Measurements from ENCODE around the gene TCTN1. TPM values are rescaled to one million over a fixed set of nuclear protein-coding genes. Genes with fewer than 3 reads are reported as not detected.

Gene TCTN1
- total RNA-seq, 2 experiments from 2014 or later: 11.8 to 13.4 TPM

DNA sequence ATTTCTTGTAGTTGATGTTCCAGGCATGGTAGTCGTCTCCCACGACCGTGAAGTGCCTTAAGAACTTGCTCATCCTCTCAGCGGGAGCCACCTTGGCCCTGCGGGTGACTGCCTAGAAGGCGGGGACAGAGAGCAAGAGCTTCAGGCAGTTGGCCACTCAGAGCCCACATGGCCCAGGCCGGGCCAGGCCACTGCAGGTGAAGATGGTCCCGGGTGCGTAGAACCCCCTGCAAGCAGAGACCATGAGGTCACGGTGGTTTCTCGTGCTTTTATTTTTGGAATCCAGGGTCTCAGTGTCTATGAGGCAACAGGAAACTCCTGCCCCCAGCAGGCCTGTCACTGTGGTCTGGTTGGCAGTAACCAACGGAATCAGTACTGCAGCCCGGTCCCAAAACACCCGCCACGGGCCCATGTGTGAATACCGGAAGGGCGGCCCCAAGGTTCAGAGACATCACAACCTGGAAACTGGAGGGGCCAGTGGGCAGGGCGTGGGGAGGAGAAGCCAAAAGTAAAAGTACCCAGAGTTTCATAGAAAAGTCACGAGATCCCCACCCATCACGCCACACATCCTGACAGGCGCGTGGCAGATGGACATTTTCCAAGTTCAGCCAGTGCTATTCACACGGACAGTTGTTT is 47.5 kb downstream of the TCTN1 start:
- ChIA-PET POLR2A (no interaction called here), CTCF (interaction anchor here (0.6 kb wide), 1 partner anchor 48 kb away, joined by 3 read pairs; no protein-coding TSS in a partner anchor)

GRCh38 chr12:110666892-110667291 is 53.0 kb downstream of the TCTN1 start:
- POLR2A ChIA-PET: no interaction called here

GRCh38 chr12:110667671-110668070 is 53.7 kb downstream of the TCTN1 start:
- ChIA-PET CTCF (no interaction called here), POLR2A (no interaction called here)

More at GRCh38 chr12:110666892-110667291, 53.0 kb downstream of the TCTN1 start:
- CTCF ChIA-PET: no interaction called here

GRCh38 chr12:110668480-110669192 is 54.7 kb downstream of the TCTN1 start:
- ChIA-PET CTCF (no interaction called here), POLR2A (interaction anchor here (0.7 kb wide), 1 partner anchor 371 kb away, joined by 3 read pairs; no protein-coding TSS in a partner anchor)

GRCh38 chr12:110669193-110669502 is 55.2 kb downstream of the TCTN1 start:
- ChIA-PET CTCF (no interaction called here), POLR2A (no interaction called here)

GRCh38 chr12:110670161-110670701 is 56.3 kb downstream of the TCTN1 start:
- ChIA-PET CTCF (no interaction called here), POLR2A (no interaction called here)

- POLR2A ChIA-PET: no interaction called here
- CTCF ChIA-PET: no interaction called here
These were observed 62.2 kb downstream of the TCTN1 start for GRCh38 chr12:110676171-110676570.

- ChIA-PET POLR2A (interaction anchor here (0.7 kb wide), 1 partner anchor 12 kb away, joined by 3 read pairs; no protein-coding TSS in a partner anchor), CTCF (interaction anchor here (0.6 to 1.2 kb wide), 3 partner anchors 18 to 897 kb away, joined by 3 to 4 read pairs (median 4); no protein-coding TSS in a partner anchor)
These were observed 63.4 kb downstream of the TCTN1 start for GRCh38 chr12:110677206-110677911.

- ChIA-PET CTCF (interaction anchor here (0.7 to 1.2 kb wide), 2 partner anchors 18 to 149 kb away, joined by 3 to 4 read pairs; no protein-coding TSS in a partner anchor), POLR2A (no interaction called here)
These were observed 64.1 kb downstream of the TCTN1 start for GRCh38 chr12:110677982-110678381.

- ChIA-PET CTCF (interaction anchor here (0.7 kb wide), 1 partner anchor 213 kb away, joined by 4 read pairs; no protein-coding TSS in a partner anchor), POLR2A (no interaction called here)
These were observed 65.3 kb downstream of the TCTN1 start for GRCh38 chr12:110679201-110679600.

DNA sequence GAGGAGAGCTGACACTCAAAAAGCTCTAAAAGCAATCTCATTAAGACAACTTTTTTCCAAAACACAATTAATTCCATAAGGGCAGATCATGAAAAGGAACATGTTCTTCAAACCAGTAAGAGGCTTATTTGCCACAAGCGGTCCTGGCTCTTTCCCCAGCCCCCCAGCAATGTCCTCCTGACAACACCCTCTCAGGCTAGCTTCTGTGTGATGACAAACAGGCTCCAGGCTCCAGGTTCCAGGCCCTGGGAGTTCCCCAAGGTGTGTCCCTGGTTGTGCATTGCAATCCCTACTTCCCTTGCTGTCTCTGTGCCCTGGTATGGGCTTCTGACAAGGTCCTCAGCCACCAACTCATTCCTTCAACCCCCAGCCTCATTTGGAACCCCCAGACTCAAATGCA is 66.1 kb downstream of the TCTN1 start:
- CTCF ChIA-PET: no interaction called here
- POLR2A ChIA-PET: no interaction called here

DNA sequence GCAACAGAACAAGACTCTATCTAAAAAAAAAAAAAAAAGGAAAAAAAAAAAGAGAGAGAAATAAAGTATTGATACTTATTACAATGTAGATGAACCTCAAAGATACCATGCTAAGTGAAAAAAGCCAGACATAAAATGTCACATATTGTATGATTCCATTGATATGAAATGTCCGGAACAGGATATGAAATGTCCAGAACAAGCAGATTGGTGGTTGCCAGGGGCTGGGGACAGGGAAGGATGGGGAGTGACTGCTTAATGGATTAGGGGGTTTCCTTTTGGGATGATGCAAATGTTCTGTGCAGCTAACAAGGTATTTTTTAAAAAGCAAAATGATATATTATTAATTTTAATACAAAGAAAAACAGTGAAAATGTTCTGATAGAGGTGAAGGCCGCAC is 70.0 kb downstream of the TCTN1 start:
- POLR2A ChIA-PET: no interaction called here
- CTCF ChIA-PET: interaction anchor here (0.7 kb wide), 1 partner anchor 616 kb away, joined by 3 read pairs; no protein-coding TSS in a partner anchor

GRCh38 chr12:110684312-110684836 is 70.4 kb downstream of the TCTN1 start:
- ChIA-PET CTCF (no interaction called here), POLR2A (no interaction called here)

GRCh38 chr12:110686294-110686903 is 72.5 kb downstream of the TCTN1 start:
- CTCF ChIA-PET: no interaction called here

GRCh38 chr12:110687396-110688169 is 73.7 kb downstream of the TCTN1 start:
- POLR2A ChIA-PET: no interaction called here
- CTCF ChIA-PET: interaction anchor here (0.6 kb wide), 1 partner anchor 525 kb away, joined by 5 read pairs; no protein-coding TSS in a partner anchor

More at GRCh38 chr12:110686294-110686903, 72.5 kb downstream of the TCTN1 start:
- POLR2A ChIA-PET: no interaction called here

GRCh38 chr12:110688446-110689280 is 74.7 kb downstream of the TCTN1 start, which contains the start of gene HVCN1:
Gene HVCN1 (minus strand): TSS chr12:110689115. CDS start chr12:110683245, 5,870 bp downstream.
- ChIA-PET POLR2A (no interaction called here), CTCF (no interaction called here)

GRCh38 chr12:110689281-110690126 is 75.6 kb downstream of the TCTN1 start:
- POLR2A ChIA-PET: interaction anchor here (0.9 kb wide), 1 partner anchor 12 kb away, joined by 3 read pairs; no protein-coding TSS in a partner anchor
- CTCF ChIA-PET: interaction anchor here (1.3 kb wide), 1 partner anchor 71 kb away, joined by 3 read pairs; no protein-coding TSS in a partner anchor

All from activated CD8-positive, alpha-beta memory T cell treated with anti-CD3 and anti-CD28 coated beads for 36 hours (primary cell).